SU-DHL-6 (cell line): Measurements from ENCODE around the gene SLC38A10.

Experiments
- CTCF ChIP-seq: fragments of 200-600 bp; sonication (generic); IDR thresholded peaks from one replicate; pipeline ENCODE4 v1.5.1; 2017; ENCODE audit warnings: antibody characterized with exemption, mild to moderate bottlenecking, low read length, moderate library complexity; ENCODE audit not compliant: insufficient read depth, poor library complexity, severe bottlenecking
- EZH2phosphoT487 ChIP-seq: fragments of 200-600 bp; sonication (generic), shearing (Covaris generic); conservative IDR thresholded peaks from 2 replicates; pipeline ENCODE4 v1.6.1; 2018; ENCODE audit warnings: mild to moderate bottlenecking, antibody characterized with exemption, low read length, moderate library complexity, mixed read lengths

- TF ChIP-seq CTCF = no peak
- TF ChIP-seq EZH2phosphoT487 = no peak
Observed at GRCh38 chr17:81288715-81289114, 6.4 kb downstream of the SLC38A10 start.
